Chondrocyte (in vitro differentiated cells): ENCODE data around the gene AFAP1L1. TPM values are rescaled to one million over a fixed set of nuclear protein-coding genes. Genes with fewer than 3 reads are reported as not detected.

ENCODE experiments used
- DNase-seq: peaks from one replicate; pipeline ENCODE4 v3.0.0; 2021; ENCODE audit warnings: mixed read lengths, low spot score
- H3K27ac Mint-ChIP-seq: one replicate; pipeline ENCODE4 v1.8.0; 2021; ENCODE audit warnings: mild to moderate bottlenecking, moderate library complexity, mixed read lengths; ENCODE audit not compliant: unreplicated experiment
- H3K27me3 Mint-ChIP-seq: 2 replicates; pipeline ENCODE4 v1.8.0; 2021; ENCODE audit warnings: low read depth, mixed read lengths
- H3K36me3 Mint-ChIP-seq: 2 replicates; pipeline ENCODE4 v1.8.0; 2021; ENCODE audit warnings: low read depth, mixed read lengths
- H3K4me1 Mint-ChIP-seq: 2 replicates; pipeline ENCODE4 v1.8.0; 2021; ENCODE audit warnings: low read depth, mild to moderate bottlenecking, mixed read lengths
- H3K4me3 Mint-ChIP-seq: one replicate; pipeline ENCODE4 v1.8.0; 2021; ENCODE audit warnings: mild to moderate bottlenecking, moderate library complexity, mixed read lengths; ENCODE audit not compliant: unreplicated experiment
- H3K9me3 Mint-ChIP-seq: 2 replicates; pipeline ENCODE4 v1.8.0; 2021; ENCODE audit warnings: low read depth, mixed read lengths
- total RNA-seq: library from RNA; stranded (reverse); gene quantifications from 3 replicates; pipeline ENCODE4 v1.2.1, GENCODE V29; 2021
- TF ChIP-seq, protein P1 (sequence below): fragments of 200-600 bp; sonication (generic); IDR thresholded peaks from 2 replicates; pipeline ENCODE4 v1.5.0; 2021; ENCODE audit warnings: antibody characterized with exemption, mild to moderate bottlenecking, moderate library complexity

The AFAP1L1 gene
- total RNA-seq, 1 donor from 2014 or later, result 8.3 TPM

DNA sequence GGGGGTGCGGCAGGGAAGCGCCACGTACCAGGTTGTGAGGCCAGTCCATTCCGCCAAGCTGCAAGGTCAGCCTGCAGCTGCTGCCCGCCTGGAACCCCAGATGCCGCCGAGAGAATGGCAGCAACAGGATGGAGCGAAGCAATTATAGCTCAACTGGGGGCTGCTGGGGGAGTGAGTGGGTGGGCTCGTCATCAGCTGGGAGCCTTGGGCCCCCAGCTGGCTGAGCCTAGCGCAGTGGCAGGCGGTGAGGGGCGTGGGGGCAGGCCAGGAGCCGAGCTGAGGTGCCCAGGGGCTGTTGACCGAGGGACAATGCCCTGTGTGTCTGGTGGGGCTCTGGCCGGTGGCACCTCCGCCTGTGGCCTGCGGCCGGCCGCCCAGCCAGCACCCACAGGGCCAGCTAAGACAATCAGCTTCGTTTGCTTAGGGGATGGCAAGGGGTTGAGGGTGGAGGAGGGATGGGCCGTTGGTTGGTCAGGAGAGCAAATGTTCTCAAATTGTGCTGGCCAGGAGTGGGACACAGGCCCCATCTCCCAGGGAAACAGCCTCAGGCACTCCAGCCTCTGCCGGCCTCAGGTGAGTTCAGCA is 107.6 kb downstream of the AFAP1L1 start, which contains the start of gene IL17B:
IL17B (minus strand) TSS at position 116 of the 585 bp plus-strand sequence; CDS start at position 49, 67 bp downstream.
- peak within 1 kb of the TSS; percentile 76 for H3K27ac Mint-ChIP-seq
- peaks cover 62% of the 10 kb centered on the region for H3K4me1 Mint-ChIP-seq
- no peak for DNase-seq
- H3K4me3 Mint-ChIP-seq, result no peak within 1 kb of the TSS
- TF ChIP-seq, protein P1, sequence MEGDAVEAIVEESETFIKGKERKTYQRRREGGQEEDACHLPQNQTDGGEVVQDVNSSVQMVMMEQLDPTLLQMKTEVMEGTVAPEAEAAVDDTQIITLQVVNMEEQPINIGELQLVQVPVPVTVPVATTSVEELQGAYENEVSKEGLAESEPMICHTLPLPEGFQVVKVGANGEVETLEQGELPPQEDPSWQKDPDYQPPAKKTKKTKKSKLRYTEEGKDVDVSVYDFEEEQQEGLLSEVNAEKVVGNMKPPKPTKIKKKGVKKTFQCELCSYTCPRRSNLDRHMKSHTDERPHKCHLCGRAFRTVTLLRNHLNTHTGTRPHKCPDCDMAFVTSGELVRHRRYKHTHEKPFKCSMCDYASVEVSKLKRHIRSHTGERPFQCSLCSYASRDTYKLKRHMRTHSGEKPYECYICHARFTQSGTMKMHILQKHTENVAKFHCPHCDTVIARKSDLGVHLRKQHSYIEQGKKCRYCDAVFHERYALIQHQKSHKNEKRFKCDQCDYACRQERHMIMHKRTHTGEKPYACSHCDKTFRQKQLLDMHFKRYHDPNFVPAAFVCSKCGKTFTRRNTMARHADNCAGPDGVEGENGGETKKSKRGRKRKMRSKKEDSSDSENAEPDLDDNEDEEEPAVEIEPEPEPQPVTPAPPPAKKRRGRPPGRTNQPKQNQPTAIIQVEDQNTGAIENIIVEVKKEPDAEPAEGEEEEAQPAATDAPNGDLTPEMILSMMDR, result no peak
- no peaks in the 10 kb centered on the region for H3K27me3 Mint-ChIP-seq
- no peaks in the 10 kb centered on the region for H3K36me3 Mint-ChIP-seq
- H3K9me3 Mint-ChIP-seq, result no peaks in the 10 kb centered on the region

DNA sequence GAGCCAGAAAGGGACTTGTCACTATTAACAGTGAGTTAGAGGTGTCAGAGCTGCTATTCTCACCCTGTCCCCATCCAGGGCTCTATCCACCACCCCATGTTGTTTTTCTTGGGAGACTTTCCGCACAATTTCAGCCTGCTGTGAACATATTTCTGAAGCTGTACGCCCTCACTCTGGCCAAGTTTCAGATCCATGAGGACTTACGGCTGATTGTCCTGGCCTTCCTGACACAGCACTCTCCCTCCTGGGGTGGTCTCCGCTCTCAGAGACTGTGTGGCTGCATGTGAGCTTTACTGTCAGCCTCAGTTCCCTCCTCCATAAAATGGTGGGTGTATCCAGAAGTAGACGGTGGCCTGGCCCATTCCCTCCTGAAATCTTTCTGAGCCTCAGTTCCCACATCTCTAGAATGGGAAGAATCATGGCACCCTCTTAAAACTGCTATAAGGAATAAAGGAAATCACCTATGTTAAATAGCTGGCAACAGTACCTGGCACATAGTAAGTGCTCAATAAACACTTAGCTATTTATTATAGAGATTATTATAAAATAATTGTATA is 108.2 kb downstream of the AFAP1L1 start:
- Mint-ChIP-seq H3K4me1 (peaks cover 66% of the 10 kb centered on the region), H3K9me3 (no peaks in the 10 kb centered on the region), H3K4me3 (no peak overlapping the region), H3K27me3 (no peaks in the 10 kb centered on the region), H3K36me3 (no peaks in the 10 kb centered on the region), H3K27ac (peak overlapping the region; percentile 76)
- DNase-seq, result no peak
- TF ChIP-seq, protein P1, result no peak

DNA sequence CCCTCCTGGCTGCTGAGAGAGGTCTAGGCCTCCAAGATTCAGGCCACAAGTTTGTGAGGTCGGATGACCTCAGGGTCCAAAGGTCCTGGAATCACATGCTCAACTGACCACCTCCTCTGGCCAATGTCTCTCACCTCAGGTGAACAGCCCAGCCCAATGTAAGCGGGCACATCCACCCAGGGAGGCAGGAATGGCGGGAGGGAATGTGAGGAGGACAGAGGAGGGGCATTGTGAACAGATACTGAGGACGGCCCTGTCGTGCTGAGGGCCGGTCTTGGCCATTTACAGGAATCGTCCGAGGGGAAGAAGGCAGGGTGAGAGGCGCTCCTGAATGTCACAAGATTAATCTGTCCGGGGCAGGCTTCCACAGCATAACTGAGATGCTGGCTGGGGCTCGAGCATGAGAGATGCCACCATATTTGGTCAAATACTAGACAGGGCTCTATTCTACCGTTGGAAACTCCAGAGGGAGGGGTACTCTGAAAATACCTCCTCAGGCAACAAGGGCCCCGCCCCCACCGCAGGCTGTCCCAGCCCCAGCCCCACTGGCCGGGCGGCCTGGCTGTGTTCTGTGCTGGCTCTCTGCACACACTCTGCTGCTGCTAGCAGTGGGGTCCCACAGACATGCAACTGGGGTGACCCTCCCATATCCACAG is 108.9 kb downstream of the AFAP1L1 start:
- no peaks in the 10 kb centered on the region for H3K36me3 Mint-ChIP-seq
- peaks cover 72% of the 10 kb centered on the region for H3K4me1 Mint-ChIP-seq
- TF ChIP-seq, protein P1, result no peak
- peak overlapping the region; percentile 35 for H3K4me3 Mint-ChIP-seq
- H3K9me3 Mint-ChIP-seq, result no peaks in the 10 kb centered on the region
- H3K27ac Mint-ChIP-seq, result peak overlapping the region; percentile 93
- no peak for DNase-seq
- H3K27me3 Mint-ChIP-seq, result no peaks in the 10 kb centered on the region

DNA sequence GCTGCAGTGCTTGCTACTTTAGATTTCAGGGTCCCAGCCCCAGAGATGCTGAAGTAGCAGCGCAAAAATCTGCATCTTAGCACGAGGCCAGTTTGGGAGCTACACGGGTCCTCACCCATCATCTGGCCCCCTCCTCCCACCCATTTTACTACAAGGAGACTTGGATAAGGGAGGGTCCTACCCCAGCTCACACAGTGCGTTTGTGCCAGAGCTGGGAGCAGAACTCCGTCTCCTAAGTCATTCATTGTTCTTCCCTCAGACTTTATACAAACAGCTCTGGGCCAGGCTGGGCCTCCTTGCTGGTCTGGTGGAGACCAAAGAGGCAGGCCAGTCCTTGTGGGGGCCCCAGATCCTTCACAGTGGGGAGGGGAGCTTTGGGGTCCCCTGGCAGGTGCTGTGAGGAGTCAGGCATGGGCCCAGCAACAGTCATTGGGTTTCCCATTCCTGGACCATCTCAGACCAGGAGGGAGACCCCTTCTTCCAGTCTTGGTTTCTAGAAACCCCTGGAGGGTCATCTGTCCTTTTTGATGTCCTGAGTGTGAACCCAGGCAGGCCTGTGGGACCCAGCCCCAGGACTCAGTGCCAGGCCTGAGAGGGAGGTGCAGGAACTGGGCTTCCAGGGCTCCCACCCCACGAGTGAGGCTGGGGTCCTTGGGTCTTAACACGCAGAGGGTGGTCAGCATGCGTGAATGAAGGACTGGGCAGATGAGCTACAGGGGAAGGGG is 109.8 kb downstream of the AFAP1L1 start:
- H3K9me3 Mint-ChIP-seq, result no peaks in the 10 kb centered on the region
- peaks cover 80% of the 10 kb centered on the region for H3K4me1 Mint-ChIP-seq
- peak overlapping the region; percentile 58 for H3K4me3 Mint-ChIP-seq
- no peaks in the 10 kb centered on the region for H3K27me3 Mint-ChIP-seq
- DNase-seq, result no peak
- TF ChIP-seq, protein P1, result no peak
- no peaks in the 10 kb centered on the region for H3K36me3 Mint-ChIP-seq
- H3K27ac Mint-ChIP-seq, result peak overlapping the region; percentile 93

DNA sequence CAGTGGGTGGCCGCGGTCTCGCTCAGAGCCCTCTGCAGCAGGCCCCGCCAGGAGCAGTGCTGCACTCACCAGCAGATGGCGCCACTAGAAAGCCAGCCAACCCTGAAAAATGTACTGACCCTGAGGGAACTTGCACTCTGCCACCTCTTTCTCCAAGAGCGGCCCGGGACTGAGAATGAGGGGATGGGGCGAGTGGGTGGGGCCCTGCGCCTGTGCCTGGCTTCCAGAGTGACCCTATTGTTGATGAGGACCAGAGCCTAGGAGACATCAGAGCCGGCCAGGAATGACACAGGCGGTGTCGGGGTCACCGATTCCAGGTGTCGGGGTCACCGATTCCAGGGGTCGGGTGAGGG is 110.3 kb downstream of the AFAP1L1 start:
- Mint-ChIP-seq H3K9me3 (no peaks in the 10 kb centered on the region), H3K36me3 (no peaks in the 10 kb centered on the region), H3K4me1 (peaks cover 85% of the 10 kb centered on the region), H3K4me3 (peak overlapping the region; percentile 58), H3K27ac (peak overlapping the region; percentile 93), H3K27me3 (no peaks in the 10 kb centered on the region)
- no peak for DNase-seq
- TF ChIP-seq, protein P1, result peak; percentile 97
